ENCODE results near the gene CYP2S1.

GRCh38 chr19:41239363-41239762 lies 46.3 kb downstream of the CYP2S1 start:
- TF ChIP-seq CTCF (IDR thresholded peaks at IDR 0.05) (no peak), POLR2A (IDR thresholded peaks at IDR 0.05) (no peak), EP300 (IDR thresholded peaks at IDR 0.05) (no peak)
